Activated CD8-positive, alpha-beta memory T cell treated with anti-CD3 and anti-CD28 coated beads, Interleukin-2, amount 50 U/mL, for 24 hours (primary cell): ENCODE results near the gene PLCB1.

ENCODE experiments used
- DNase-seq: peaks from one replicate; pipeline ENCODE4 v3.0.0-alpha.2; 2020; ENCODE audit errors: extremely low read depth

PLCB1 gene

GRCh38 chr20:8246153-8246552, 114.1 kb downstream of the PLCB1 start:
- no peak for DNase-seq

- DNase-seq, result no peak
These were observed 114.7 kb downstream of the PLCB1 start for GRCh38 chr20:8246716-8247115.

- no peak for DNase-seq
These were observed 116.0 kb downstream of the PLCB1 start for GRCh38 chr20:8248051-8248450.

GRCh38 chr20:8249634-8250033, 117.6 kb downstream of the PLCB1 start:
- no peak for DNase-seq

- DNase-seq, result no peak
These were observed 118.6 kb downstream of the PLCB1 start for GRCh38 chr20:8250539-8251200.

- no peak for DNase-seq
These were observed 119.1 kb downstream of the PLCB1 start for GRCh38 chr20:8251201-8251575.

- no peak for DNase-seq
These were observed 123.0 kb downstream of the PLCB1 start for GRCh38 chr20:8254911-8255582.

- DNase-seq, result no peak
These were observed 124.0 kb downstream of the PLCB1 start for GRCh38 chr20:8255945-8256632.

GRCh38 chr20:8260837-8261251, 128.8 kb downstream of the PLCB1 start:
- DNase-seq, result no peak

- no peak for DNase-seq
These were observed 130.7 kb downstream of the PLCB1 start for GRCh38 chr20:8262721-8263120.

- DNase-seq, result no peak
These were observed 133.5 kb downstream of the PLCB1 start for GRCh38 chr20:8265588-8265987.

- DNase-seq, result no peak
These were observed 134.9 kb downstream of the PLCB1 start for GRCh38 chr20:8267009-8267408.

- DNase-seq, result no peak
These were observed 139.7 kb downstream of the PLCB1 start for GRCh38 chr20:8271727-8272126.

- DNase-seq, result no peak
These were observed 140.7 kb downstream of the PLCB1 start for GRCh38 chr20:8272766-8273165.

- no peak for DNase-seq
These were observed 152.8 kb downstream of the PLCB1 start for GRCh38 chr20:8284902-8285301.

- no peak for DNase-seq
These were observed 155.3 kb downstream of the PLCB1 start for GRCh38 chr20:8287340-8287739.

GRCh38 chr20:8291200-8291599, 159.1 kb downstream of the PLCB1 start:
- no peak for DNase-seq

- DNase-seq, result no peak
These were observed 159.8 kb downstream of the PLCB1 start for GRCh38 chr20:8291873-8292272.

GRCh38 chr20:8292793-8293192, 160.7 kb downstream of the PLCB1 start:
- no peak for DNase-seq

GRCh38 chr20:8293750-8294149, 161.7 kb downstream of the PLCB1 start:
- no peak for DNase-seq

GRCh38 chr20:8296536-8296935, 164.5 kb downstream of the PLCB1 start:
- no peak for DNase-seq

- DNase-seq, result no peak
These were observed 166.5 kb downstream of the PLCB1 start for GRCh38 chr20:8298426-8299043.

GRCh38 chr20:8299921-8300320, 167.9 kb downstream of the PLCB1 start:
- DNase-seq, result no peak
